BJ (cell line): ENCODE data around the gene TMEM186. TPM values are rescaled to one million over a fixed set of nuclear protein-coding genes. Genes with fewer than 3 reads are reported as not detected.
"Not testable (repeated sequence)": the region's sequence is repeated elsewhere in the genome, so short reads cannot be mapped to it uniquely, and the experiment has no call there.

Experiments
- CTCF ChIA-PET: fragments of 350-600 bp; formaldehyde crosslinking; extraction: SDS; loops from one replicate; lab custom pipeline; 2021; ENCODE audit warnings: antibody characterized with exemption, inconsistent platforms; lab: Yijun Ruan, JAX
- POLR2A ChIA-PET: fragments of 300-600 bp; sonication (Branson Sonifier 250); formaldehyde crosslinking; extraction: SDS; loops from one replicate; lab custom pipeline; 2021; ENCODE audit warnings: antibody characterized with exemption; lab: Charles Lee
- DNase-seq: peaks from one replicate; pipeline ENCODE4 v3.0.0-alpha.2; 2011; ENCODE audit warnings: low read depth
- H3K27me3 ChIP-seq: 2 replicates; pipeline ENCODE4 v1.6.0; 2011; ENCODE audit warnings: low read length; ENCODE audit not compliant: control insufficient read depth, insufficient read depth
- H3K36me3 ChIP-seq: 2 replicates; pipeline ENCODE4 v1.5.1; 2011; ENCODE audit warnings: low read length; ENCODE audit not compliant: control insufficient read depth, insufficient read depth
- H3K4me3 ChIP-seq: 2 replicates; pipeline ENCODE4 v1.5.1; 2011; ENCODE audit warnings: low read depth, mild to moderate bottlenecking, control low read depth, low read length
- CTCF ChIP-seq: IDR thresholded peaks from 2 replicates; pipeline ENCODE4 v1.5.1; 2011; ENCODE audit warnings: low read depth, mild to moderate bottlenecking, control low read depth, inconsistent platforms, low read length, moderate library complexity; ENCODE audit not compliant: insufficient read depth
- polyA plus RNA-seq: library from polyadenylated mRNA; depleted of rRNA; stranded (reverse); fragments of >200 nt; gene quantifications from 2 replicates; pipeline ENCODE4 v1.2.3, GENCODE V29; 2011; rRNA removed

Gene TMEM186
- polyA plus RNA-seq, 1 experiment: 7.9 TPM

- ChIA-PET CTCF (no interaction called here), POLR2A (no interaction called here)
- no peak for TF ChIP-seq CTCF
- DNase-seq: no peak
- Histone ChIP-seq H3K4me3 (no peak overlapping the region), H3K36me3 (no peaks in the 10 kb centered on the region), H3K27me3 (no peaks in the 10 kb centered on the region)
Measured at GRCh38 chr16:8756755-8757154, 40.7 kb downstream of the TMEM186 start.

- TF ChIP-seq CTCF: no peak
- ChIA-PET CTCF (no interaction called here), POLR2A (no interaction called here)
- Histone ChIP-seq H3K36me3 (no peaks in the 10 kb centered on the region), H3K4me3 (no peak overlapping the region), H3K27me3 (no peaks in the 10 kb centered on the region)
- DNase-seq: no peak
Measured at GRCh38 chr16:8753416-8754054, 43.9 kb downstream of the TMEM186 start.

- CTCF ChIA-PET: interaction anchor here (0.7 to 1.1 kb wide), 2 partner anchors 11 to 92 kb away, joined by 3 to 5 read pairs; no protein-coding TSS in a partner anchor
- no peaks in the 10 kb centered on the region for H3K27me3 ChIP-seq
- TF ChIP-seq CTCF: no peak
- no peak overlapping the region for H3K4me3 ChIP-seq
- POLR2A ChIA-PET: no interaction called here
- DNase-seq: no peak
- H3K36me3 ChIP-seq: no peaks in the 10 kb centered on the region
Measured at GRCh38 chr16:8752706-8753105, 44.7 kb downstream of the TMEM186 start.

GRCh38 chr16:8751481-8752311 lies 45.7 kb downstream of the TMEM186 start:
- TF ChIP-seq CTCF: no peak
- DNase-seq: peak; percentile 56
- ChIA-PET CTCF (interaction anchor here (0.7 to 1.1 kb wide), 4 partner anchors 10 to 128 kb away, joined by 3 to 5 read pairs (median 4); no protein-coding TSS in a partner anchor), POLR2A (no interaction called here)
- H3K36me3 ChIP-seq: no peaks in the 10 kb centered on the region
- no peak overlapping the region for H3K4me3 ChIP-seq
- H3K27me3 ChIP-seq: no peaks in the 10 kb centered on the region

- H3K4me3 ChIP-seq, DNase-seq, H3K36me3 ChIP-seq, POLR2A ChIA-PET, H3K27me3 ChIP-seq: not testable (repeated sequence)
- CTCF ChIA-PET: interaction anchor here (1.4 kb wide), 1 partner anchor 20 kb away, joined by 3 read pairs; no protein-coding TSS in a partner anchor
Measured at GRCh38 chr16:8748944-8749343, 48.5 kb downstream of the TMEM186 start.

Other genes with a start within 250 kb of the TMEM186 start
- gene TMEM114, start 207.1 kb downstream of the TMEM186 start, polyA plus RNA-seq: not detected in 2 replicates
- 43.9 and 54.6 TPM in 2 replicates for gene METTL22, start 175.9 kb downstream of the TMEM186 start, polyA plus RNA-seq
- 2.8 and 3.5 TPM in 2 replicates for gene ABAT, start 123.0 kb downstream of the TMEM186 start, polyA plus RNA-seq
- 30.4 and 32.2 TPM in 2 replicates for gene PMM2, start 200 bp upstream of the TMEM186 start, polyA plus RNA-seq
- 88.0 and 119 TPM in 2 replicates for gene CARHSP1, start 71.4 kb upstream of the TMEM186 start, polyA plus RNA-seq
- gene LITAFD, start 84.7 kb upstream of the TMEM186 start, polyA plus RNA-seq: not detected in 2 replicates
- gene USP7, start 166.3 kb upstream of the TMEM186 start, polyA plus RNA-seq: 17.2 and 18.2 TPM in 2 replicates